Placental epithelial cell (primary cell): Measurements from ENCODE around the gene ABCA10. TPM values are rescaled to one million over a fixed set of nuclear protein-coding genes. Genes with fewer than 3 reads are reported as not detected.

Source experiments
- small RNA-seq: library from RNA; depleted of rRNA; stranded (forward); fragments of <200 nt; gene quantifications from one replicate; pipeline ENCODE3, GENCODE V24; 2012
- total RNA-seq: library from RNA; depleted of rRNA; stranded (reverse); fragments of >200 nt; gene quantifications from 2 replicates; pipeline ENCODE4 v1.2.3, GENCODE V29; 2012

The ABCA10 gene, protein sequence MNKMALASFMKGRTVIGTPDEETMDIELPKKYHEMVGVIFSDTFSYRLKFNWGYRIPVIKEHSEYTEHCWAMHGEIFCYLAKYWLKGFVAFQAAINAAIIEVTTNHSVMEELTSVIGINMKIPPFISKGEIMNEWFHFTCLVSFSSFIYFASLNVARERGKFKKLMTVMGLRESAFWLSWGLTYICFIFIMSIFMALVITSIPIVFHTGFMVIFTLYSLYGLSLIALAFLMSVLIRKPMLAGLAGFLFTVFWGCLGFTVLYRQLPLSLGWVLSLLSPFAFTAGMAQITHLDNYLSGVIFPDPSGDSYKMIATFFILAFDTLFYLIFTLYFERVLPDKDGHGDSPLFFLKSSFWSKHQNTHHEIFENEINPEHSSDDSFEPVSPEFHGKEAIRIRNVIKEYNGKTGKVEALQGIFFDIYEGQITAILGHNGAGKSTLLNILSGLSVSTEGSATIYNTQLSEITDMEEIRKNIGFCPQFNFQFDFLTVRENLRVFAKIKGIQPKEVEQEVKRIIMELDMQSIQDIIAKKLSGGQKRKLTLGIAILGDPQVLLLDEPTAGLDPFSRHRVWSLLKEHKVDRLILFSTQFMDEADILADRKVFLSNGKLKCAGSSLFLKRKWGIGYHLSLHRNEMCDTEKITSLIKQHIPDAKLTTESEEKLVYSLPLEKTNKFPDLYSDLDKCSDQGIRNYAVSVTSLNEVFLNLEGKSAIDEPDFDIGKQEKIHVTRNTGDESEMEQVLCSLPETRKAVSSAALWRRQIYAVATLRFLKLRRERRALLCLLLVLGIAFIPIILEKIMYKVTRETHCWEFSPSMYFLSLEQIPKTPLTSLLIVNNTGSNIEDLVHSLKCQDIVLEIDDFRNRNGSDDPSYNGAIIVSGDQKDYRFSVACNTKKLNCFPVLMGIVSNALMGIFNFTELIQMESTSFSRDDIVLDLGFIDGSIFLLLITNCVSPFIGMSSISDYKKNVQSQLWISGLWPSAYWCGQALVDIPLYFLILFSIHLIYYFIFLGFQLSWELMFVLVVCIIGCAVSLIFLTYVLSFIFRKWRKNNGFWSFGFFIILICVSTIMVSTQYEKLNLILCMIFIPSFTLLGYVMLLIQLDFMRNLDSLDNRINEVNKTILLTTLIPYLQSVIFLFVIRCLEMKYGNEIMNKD (N-terminal part only)
- 0.87 and 3.1 TPM in 2 replicates for total RNA-seq

DNA sequence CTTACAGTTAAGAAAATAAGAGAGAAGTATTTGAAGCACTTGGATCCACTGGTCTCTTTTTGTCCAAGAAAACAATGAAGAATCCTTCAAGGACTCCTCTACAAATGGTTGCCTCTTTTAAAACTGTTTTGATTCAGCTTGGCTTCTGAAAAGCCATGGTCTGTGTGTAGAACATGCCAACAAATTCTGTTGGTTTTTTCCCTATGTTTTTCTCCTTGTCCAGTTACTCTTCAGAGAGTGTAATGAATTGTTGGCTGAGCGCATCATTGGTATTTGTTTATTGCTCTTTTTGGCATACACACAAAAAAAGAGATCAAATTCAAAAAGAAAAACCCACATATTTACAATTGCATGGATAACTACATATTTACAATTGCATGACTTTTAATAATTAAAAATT, at the start of gene ABCA10:
Gene ABCA10, minus strand, starts transcription at position 249 of the 400 bp plus-strand sequence. CDS start 3,466 bp downstream, outside the sequence.

DNA sequence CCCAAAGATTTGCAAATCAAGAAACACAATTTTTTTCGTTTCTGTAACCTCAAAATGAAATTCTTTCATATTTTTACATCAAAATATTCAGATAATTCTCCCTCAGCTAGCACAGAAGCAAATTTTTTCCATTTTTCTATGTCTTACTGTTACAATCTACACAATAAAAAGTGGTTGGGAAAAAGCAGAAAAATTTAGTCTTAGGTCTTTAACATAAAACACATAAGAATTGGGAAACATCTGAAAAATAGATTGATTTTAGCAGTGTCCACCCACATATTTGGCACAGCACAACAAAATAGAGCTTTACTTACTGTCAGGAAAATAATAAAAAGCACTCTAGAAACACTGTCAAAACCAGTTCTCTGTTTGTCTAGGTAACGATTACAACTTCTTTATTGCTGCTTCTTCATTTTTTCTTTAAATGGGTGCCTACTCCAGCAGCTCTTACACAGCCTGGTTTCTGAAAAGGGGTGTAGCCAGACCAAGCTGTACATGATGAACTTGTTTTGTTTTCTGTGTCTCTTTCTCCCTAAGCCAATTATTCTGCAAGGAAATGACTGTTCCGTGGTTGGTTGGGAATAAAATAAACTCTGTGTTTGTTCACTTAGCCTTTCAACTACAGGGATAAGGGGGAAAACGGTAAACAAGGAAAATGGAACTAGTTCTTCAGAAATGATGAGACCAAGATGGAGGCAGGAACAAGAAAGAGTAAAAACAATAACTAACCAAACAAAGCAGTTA, 87.0 kb downstream of the ABCA10 start, which contains the start of gene ABCA6:
Gene ABCA6, minus strand, starts transcription at position 465 of the 744 bp plus-strand sequence. CDS start 1,192 bp downstream, outside the sequence.

Small RNA genes within 50 kb of the gene (small RNA-seq; reads per million reads assigned to genes)
- gene MIR4524B = not detected

Other genes starting within 250 kb of the ABCA10 start
- 0.39 TPM in 1 of 2 replicates, not detected in the other for gene ABCA9, start 167.9 kb downstream of the ABCA10 start, total RNA-seq
- gene ABCA6, start 86.9 kb downstream of the ABCA10 start, total RNA-seq = 0.11 and 1.6 TPM in 2 replicates
- 15.7 and 29.1 TPM in 2 replicates for gene ABCA5, start 98.3 kb upstream of the ABCA10 start, total RNA-seq
- 0.39 and 1.8 TPM in 2 replicates for gene MAP2K6, start 185.9 kb upstream of the ABCA10 start, total RNA-seq